Tongue (tissue), 2 donors: ENCODE data around the gene KIAA1217. TPM values are rescaled to one million over a fixed set of nuclear protein-coding genes. Genes with fewer than 3 reads are reported as not detected.

Experiments
- DNase-seq: peaks from one replicate; pipeline ENCODE4 v3.0.0-alpha.2; 2015
- total RNA-seq: library from RNA; depleted of rRNA; stranded (reverse); fragments of >200 nt; gene quantifications from one replicate; pipeline ENCODE4 v1.2.3, GENCODE V29; 2014

Gene KIAA1217
- total RNA-seq, 1 donor from 2014 or later = 36.0 TPM

DNA sequence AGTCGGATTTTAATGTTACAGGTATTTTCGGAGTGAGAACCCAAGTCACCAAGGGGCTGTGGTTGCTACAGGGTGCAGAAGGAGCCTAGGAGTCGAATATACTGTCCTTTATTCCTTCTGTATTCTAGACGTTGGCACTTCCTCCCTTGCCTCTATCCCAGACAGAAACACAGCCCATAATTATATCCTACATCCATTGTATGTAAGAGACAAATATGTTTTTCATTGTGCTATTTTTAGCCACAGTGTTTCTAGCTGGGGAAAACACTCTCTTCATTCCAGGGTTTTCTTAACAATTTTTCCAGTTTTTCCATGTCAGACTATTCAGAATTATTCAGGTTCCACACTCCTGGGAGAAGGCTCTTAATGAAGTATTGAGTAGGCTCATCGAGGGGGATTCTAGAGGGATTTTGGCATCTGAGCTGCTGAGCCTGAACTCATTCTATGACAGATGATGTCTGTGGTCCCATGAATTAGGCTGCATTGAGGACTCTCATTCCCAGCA lies 32.6 kb downstream of the KIAA1217 start:
- no peak for DNase-seq

- DNase-seq = no peak
Observed at GRCh38 chr10:24242562-24242961, 33.6 kb downstream of the KIAA1217 start.

- DNase-seq = no peak
Observed at GRCh38 chr10:24246365-24246764, 37.4 kb downstream of the KIAA1217 start.

- no peak for DNase-seq
Observed at GRCh38 chr10:24247841-24248240, 38.9 kb downstream of the KIAA1217 start.

DNA sequence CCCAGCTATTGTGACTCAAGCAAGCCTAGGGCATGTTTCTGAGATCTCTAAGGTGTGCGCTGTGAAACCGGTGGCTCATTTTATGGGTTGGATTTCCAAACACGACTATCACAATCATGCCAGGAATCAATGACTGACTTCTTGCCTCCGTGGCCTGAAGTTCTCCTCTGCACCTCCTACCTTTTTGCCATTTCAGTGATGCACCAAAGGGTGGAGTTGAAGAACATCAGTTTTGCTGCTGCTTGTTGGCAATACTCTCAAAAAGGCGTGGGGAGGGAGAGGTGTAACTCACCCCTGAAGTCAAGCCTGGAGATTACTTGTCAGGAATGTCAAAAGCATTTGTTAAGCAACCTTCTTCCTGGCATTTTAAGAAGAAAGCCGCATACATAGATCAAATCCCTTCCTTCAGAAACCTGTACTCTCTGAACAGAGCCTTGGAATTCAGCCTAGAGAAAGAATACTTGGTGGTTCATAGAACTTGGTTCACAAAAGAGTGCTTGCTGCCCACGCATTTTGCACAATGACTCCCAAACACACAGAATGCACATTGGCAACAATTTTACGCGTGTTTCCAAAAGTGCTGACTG lies 41.0 kb downstream of the KIAA1217 start:
- DNase-seq = no peak

GRCh38 chr10:24251547-24251946 lies 42.6 kb downstream of the KIAA1217 start:
- DNase-seq = no peak

DNA sequence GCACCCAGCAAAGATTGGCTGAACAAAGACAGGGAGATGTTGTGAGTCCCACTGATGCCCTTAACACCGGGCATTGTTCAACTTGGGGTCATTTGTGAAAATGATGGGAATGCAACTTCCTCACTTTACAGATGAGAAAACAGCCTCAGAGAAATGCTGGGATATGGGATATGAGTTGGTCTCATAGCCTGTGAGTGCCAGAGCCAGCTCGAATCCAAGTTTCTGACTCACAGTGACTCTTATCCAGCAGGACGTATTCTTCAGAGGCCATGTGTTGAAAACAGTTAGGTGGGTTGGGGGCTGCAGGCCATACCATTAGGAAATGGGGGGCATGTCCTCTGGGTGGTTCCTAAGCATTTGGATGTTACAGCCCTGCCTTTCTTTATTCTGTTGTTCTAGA lies 45.2 kb downstream of the KIAA1217 start:
- DNase-seq = no peak

- peak; percentile 46 for DNase-seq
Observed at GRCh38 chr10:24255115-24255880, 46.4 kb downstream of the KIAA1217 start.

- DNase-seq = peak; percentile 76
Observed at GRCh38 chr10:24255881-24256311, 47.0 kb downstream of the KIAA1217 start.

- DNase-seq = peak; percentile 46
Observed at GRCh38 chr10:24256619-24257107, 47.7 kb downstream of the KIAA1217 start.

- DNase-seq = no peak
Observed at GRCh38 chr10:24257588-24257987, 48.6 kb downstream of the KIAA1217 start.

DNA sequence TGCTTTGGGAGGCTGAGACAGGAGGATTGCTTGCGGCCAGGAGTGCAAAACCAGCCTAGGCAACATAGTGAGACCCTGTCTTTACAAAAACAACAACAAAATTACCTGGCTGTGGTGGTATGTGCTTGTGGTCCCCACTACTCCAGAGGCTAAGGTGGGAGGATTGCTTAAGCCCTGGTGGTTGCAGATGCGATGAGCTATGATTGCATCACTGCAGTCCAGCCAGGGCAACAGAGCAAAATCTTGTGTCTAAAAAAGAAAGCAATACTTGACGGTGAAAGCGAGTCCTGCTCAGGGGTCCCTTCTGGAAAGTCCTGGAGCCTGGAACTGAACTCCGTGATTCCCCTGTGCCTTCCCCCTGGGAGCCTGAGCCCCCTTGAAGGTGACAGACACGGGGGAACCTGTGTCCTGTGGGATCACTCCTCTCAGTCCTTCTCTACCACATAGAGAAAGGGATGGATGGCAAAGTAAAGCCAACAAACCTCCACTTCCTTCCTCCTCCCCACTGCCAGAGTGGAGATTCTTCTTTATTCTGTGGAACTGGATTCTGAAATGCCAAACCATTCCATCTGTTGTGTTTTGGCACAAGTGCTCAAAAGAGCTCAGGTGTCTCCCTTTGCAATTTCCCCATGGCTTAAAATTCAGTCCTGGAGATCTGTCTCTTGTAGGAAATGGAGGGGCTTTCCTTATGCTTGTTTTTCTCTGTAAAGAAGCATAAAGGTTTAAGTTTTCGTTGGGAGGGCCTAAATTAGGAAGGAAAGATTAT lies 50.6 kb downstream of the KIAA1217 start:
- no peak for DNase-seq

DNA sequence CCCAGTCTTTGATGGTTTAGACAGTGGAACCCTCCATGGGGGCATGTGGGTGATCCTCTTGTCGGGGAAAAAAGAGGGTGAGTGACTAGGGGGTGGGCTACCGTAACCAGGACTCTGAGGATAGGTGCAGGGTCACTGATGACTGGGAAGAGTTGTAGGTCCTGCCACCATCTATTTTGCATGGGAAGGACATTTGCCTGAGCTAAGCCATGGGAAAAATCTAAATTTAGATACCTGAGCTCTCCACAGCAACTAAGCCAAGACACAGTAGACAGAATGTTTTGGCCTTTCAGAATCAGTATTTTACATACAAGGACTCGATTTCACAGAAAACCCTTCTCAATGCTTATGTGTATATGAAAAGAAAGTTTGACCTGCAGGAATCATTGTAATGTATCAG lies 52.7 kb downstream of the KIAA1217 start:
- no peak for DNase-seq

GRCh38 chr10:24262929-24263590 lies 54.1 kb downstream of the KIAA1217 start:
- no peak for DNase-seq

GRCh38 chr10:24269476-24269875 lies 60.5 kb downstream of the KIAA1217 start:
- DNase-seq = no peak

DNA sequence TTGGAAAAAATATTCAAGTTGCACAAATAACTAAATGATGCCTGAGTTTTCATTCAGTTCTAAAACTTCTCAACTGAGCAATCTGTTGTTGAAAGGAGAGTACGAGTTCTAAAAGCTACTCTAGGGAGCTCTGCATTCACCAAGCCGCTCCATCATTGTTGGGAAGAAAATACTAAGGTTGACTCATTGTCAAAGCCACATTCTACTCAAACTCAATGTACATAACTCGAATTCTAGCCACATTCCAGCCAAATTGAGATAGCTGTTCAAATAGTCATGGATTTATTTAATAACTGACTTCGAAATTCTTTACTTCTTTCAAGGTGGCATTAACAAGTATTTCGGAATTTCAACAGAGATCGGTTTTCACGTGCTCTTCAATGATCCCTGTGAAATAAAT lies 63.4 kb downstream of the KIAA1217 start:
- DNase-seq = no peak

DNA sequence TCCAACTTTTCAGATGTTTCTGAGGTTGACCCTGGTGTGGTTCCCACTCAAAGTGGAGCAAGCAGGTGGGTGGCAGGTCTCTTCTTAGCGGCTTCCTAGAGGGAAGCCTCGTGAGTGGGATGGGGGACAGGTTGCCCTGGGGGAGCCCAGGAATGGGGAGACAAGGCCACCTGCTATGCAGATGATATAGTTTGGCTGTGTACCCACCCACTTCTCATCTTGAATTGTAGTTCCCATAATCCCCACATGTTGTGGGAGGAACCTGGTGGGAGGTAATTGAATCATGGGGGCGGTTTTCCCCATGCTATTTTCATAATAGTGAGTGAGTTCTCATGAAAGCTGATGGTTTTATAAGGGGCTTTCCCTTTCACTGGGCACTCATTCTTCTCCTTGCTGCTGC lies 68.3 kb downstream of the KIAA1217 start:
- DNase-seq = no peak

DNA sequence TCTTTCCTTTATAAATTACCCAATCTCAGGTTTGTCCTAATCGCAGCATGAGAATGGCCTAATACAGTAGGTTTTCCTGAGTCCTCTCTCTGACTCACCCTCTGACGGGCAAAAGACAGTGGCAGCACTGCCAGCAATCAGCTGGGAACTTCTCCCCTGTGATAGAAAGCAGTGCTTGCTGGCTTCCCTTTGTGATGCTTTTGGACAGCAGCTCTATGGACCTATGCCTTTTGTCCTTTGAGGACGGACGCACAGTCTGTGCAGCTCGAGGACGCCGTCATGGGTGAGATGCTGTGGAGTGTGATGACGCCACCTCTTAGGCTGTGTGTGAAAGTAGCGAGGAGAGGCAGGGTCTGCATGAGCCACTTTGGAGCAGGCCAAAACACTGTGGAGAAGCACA lies 68.8 kb downstream of the KIAA1217 start:
- DNase-seq = no peak

DNA sequence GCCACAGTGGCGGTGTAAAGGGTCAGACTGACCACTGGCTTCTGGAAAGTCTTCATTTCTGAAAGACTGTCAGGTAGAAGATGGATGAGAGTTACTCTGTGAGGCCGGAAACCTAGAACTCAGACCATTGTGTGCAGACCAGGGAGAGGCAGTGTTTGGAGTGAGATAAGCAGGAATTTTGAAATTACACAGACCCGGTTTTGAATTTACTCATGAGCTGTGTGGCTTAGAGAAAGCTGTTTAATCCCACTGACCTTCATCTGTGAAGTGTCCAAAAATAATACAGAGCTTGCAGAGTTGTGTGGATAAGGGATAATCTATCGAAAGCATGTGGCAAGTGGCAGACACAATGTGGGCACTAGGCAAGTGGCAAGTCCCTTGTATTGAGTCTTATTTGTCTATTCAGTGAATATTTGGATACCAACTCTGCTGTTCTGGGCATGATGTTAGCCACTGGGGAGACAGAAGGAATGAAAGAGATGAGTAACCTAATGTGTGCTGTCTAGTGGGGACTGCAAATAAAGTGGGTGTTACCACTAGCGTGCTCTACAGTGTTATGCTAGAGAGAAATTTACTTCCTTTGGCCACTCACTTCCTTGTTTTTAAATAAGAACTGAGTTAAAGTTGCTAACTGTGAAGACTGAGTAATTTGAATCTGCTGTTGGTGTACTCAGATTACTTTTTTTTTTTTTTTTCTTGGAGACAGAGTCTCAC lies 69.4 kb downstream of the KIAA1217 start:
- DNase-seq = no peak

DNA sequence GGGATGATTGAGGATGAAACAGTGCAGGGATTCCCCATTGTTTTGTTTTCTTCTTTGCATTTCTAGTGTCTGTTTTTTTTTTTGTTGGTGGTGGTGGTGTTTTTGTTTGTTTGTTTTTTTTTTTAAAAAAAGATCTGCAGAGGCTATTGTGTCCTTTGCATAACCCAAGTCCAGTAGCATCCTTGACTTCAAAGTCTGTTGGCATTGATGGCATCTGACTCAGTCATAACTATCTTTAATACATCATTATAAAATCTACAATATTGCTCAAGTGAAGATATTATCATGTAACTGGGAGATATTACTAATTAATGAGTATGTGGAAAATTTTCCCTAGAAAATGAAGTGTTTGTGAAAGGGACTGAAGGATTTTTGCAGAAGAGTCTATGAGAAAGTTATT lies 70.2 kb downstream of the KIAA1217 start:
- DNase-seq = no peak

DNA sequence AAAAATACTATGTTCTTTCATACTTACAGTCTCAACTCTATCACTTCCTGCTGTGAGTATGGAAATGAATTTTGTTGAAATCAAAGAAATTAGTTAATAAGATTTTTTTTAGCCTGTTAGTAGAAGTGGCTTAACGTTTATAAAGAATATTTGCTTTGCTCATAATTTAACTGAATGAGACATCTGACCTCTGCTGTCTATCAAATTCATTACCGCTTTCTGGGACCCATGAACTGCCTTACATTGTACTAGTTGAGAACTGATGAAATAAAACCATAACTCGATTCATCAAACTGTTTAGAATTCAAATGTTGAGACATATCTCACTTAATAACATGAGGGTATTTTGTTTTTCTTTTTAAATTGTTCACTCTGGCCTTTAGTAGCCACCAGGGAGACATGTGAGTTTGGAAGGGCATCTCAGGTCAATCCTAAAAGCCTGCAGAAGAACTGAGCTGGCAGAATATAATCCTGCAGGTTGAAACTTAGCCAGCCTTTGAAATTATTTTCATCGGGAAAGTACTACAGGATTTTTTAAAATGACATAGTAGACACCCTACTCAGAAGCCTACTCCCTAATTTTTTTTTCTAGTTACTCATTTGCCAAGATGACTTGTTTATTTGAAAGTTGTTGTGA lies 78.7 kb downstream of the KIAA1217 start:
- DNase-seq = no peak
